GM04503 (cell line): ENCODE measurements around the gene MYO5B.
"Not testable (repeated sequence)": the region's sequence is repeated elsewhere in the genome, so short reads cannot be mapped to it uniquely, and the experiment has no call there.

Experiments
- DNase-seq: peaks from one replicate; pipeline ENCODE4 v3.0.0-alpha.2; 2012; ENCODE audit warnings: low read depth

MYO5B gene

GRCh38 chr18:49921318-49921985, 273.5 kb downstream of the MYO5B start:
- no peak for DNase-seq

DNA sequence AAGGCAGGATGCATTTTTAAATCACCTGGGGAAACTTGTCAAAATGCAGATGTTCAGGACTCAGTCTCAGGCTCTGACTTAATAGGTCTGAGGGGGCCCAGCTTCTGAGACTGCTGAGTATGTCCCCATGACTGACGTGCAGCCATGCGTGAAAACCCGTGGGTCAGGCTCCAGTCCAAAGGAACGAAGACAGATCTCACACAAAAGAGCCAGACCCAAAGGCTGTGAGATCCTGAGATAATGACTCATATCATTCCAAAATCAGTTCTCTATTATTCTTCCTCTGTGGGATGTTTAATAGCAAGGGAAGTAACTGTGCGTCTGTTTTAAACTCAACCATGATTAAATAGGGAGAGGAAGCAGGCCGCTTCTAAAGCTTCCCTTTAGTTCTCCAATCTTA, 274.2 kb downstream of the MYO5B start:
- no peak for DNase-seq

- no peak for DNase-seq
These were observed 277.2 kb downstream of the MYO5B start for GRCh38 chr18:49917742-49918141.

DNA sequence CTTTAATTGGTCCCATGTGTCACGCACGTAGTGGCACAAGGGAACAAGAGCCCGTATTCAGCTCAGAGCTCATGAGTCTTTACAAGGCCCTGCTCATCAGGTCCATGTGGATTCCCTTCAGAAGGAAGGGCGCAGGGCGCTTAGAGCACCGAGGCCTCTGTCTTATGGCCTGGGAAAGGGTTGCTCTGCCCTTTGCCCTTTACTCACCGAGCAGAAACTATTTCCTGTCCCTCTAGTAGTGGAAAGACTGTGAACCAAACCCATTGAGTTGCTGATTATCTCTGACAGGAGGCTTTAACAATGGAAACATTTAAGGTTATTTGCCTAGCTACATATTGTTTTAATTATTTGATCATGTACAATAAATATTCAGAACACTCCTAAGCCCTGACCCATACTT, 279.6 kb downstream of the MYO5B start:
- no peak for DNase-seq

GRCh38 chr18:49913221-49913620, 281.7 kb downstream of the MYO5B start:
- DNase-seq: no peak

DNA sequence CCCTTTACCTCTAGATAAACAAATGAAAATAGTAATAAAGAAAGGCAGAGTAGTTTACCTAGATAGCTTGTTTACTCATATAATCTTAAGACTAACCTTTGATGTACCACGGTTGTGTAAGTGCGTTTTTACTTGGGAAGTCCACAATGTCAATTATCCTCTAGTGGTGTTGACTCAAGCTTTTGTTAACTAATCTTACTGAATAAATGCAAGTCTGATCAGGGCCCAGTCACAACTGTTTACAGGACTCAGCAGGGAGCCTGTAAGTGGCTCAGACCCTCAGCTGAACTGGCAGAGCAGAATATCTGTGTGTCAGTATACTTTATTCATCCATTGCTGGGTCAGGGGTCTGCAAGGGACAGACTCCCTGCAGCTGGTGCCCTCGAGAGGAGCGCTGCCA, 283.5 kb downstream of the MYO5B start:
- DNase-seq: no peak

- no peak for DNase-seq
These were observed 284.0 kb downstream of the MYO5B start for GRCh38 chr18:49910986-49911385.

DNA sequence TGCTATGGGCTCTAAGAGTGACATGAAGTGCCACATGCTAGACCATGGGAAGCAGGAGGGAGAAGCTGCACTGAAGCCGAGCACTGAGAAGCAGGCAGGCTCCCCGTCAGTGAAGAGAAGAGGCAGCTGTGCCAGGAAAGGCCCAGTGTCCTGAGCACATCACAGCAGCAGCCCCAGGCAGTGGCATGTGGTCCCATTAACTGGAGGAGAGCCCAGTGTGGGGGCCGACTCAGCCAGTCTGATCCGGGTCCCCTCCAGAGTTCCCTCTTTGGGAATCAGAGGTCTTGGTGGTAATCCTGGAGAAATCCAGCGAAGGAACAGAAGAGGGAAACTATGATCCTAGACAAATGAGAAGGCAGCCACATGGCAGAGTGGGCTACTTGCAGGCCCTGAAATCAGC, 284.9 kb downstream of the MYO5B start:
- DNase-seq: no peak

GRCh38 chr18:49907346-49907929, 287.5 kb downstream of the MYO5B start:
- no peak for DNase-seq

GRCh38 chr18:49905771-49906170, 289.2 kb downstream of the MYO5B start:
- no peak for DNase-seq

GRCh38 chr18:49904871-49905555, 289.9 kb downstream of the MYO5B start:
- DNase-seq: no peak

GRCh38 chr18:49901862-49902340, 293.0 kb downstream of the MYO5B start:
- DNase-seq: no peak

DNA sequence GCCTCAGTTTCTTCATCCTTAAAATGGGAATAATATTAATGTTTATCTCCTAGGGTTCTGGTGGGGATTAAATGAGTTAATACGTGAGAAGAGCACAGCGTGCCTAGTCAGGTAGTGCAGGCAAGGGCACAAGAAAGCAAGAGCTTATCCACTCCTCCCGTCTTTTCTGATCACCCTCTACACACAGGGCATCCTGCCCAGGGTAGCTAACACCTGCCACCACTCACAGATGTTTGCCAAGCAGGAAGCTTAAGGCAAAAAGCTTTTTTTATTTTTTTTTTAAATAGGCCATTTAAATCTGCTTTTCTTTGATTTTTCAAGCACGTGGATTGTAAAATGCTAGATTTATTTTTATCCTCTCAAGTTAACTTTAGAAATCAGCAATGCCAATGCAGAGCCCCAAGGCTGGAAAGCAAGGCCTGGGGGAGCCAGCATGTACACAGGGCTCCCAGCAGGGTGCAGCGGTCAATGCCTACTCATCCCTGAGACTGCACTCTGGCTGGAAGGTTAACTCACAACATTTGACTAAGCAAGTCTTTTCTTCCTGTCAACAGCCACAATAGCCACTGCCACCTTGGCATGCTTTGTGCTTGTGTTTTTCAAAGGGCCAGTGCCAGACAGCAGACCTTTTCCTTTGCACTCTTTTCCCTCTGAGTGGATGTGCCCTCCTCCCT, 295.2 kb downstream of the MYO5B start:
- DNase-seq: no peak

GRCh38 chr18:49898421-49898820, 296.5 kb downstream of the MYO5B start:
- no peak for DNase-seq

DNA sequence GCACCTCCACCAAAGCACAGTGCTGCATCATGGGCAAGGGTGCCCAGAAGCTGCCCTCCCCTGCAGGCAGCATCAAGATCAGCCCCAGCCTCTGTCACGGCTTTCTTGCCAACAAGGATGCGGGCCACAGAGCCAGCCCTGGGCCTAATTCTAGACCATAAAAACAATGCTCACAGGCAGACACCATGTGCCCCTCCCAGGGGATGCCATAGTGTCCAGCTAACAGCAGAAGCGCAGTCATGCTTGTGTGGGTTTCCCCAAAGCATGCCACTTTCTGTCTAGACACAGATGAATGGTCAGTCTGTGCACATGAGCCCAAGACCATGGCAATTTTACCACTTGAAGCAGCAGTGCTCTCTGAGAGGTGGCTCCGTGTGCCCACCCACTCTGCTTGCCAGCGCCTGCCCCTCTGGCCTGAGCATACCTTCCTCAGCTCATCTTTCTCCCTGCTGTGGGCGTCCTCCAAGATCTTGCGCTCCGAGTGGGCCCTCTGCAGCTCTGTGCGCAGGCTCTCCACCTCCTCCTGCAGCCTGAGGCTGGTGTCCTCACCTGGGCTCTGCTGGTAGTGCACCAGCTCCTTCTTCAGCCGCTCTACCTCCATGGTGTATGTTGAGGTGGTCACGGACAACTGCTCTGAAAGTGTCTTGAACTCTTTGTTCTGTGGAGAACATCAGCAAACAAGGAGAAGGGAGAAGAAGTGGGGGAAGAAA, 300.3 kb downstream of the MYO5B start:
- no peak for DNase-seq

DNA sequence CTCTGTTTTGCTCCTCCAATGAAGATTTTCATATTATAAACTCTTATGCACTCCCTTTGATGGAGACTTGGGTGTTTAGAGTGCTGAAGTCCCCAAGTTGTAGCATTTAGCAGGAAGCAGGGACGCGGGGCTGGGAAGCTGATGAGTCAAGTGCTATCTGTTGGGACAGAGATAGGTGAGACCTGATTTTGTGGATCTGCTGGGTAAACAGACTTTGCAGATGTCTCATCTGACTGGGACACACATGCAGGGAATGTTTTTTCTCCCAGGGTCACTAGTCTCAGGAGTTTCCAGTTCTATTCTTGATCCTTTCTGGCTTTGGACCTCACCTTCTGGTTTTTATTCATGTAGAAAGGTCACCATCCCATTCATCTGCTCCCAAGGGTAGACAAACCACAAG, 301.9 kb downstream of the MYO5B start:
- DNase-seq: no peak

DNA sequence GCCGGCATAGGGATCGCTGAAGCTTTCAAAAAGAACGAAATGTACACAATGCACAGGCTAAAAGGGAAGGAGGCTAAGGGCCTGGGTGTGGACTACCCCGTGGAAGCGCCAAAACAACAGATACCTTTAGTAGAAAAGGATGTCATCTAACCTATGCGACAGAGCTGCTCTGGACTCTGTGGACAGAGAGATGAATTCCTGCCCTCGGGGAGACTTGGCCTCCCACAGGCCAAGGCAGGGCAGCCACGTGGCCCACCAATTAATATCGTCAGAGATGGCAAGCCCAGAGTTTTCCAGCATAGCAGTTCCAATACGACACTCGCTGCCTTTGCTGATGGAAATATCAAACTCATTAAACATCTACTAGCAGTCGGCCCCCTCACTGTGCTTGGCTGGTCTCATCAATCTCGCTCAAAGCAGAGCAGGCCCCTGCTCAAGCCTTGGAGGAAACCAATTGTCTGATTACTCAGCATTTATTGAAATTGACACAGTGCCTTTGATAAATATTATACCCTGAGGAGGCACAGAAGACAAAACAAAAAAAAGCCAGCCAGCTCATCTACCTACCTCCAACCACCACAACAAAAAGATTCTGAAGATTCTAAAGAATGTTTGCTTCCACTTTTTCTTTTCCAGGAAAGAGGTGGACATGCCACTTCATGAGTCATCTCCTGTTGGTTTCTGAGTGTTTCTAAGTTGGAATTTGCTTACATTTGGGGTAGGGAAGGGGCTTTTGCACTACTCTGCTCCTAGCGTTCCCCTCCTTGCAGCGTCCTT, 302.6 kb downstream of the MYO5B start:
- no peak for DNase-seq

GRCh38 chr18:49890041-49890440, 304.9 kb downstream of the MYO5B start:
- DNase-seq: no peak

DNA sequence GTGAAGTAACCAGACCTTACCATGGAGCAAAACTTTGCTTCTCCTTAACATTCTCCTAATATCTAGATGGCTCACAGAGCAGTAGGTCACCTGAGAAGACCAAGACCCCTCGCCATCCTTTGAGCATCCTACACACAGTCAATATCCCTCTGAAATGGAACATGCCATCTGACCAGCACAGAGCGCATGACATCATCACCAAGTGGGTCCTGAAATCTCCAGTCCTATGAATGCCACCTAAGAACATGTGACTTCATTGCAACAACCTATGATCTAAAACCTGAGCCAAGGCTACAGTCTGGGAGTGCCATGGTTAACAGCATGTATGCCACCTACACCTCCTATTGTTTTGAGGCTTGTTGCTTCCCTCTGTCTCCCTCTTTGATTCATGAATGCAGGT, 305.4 kb downstream of the MYO5B start:
- not testable (repeated sequence) for DNase-seq

DNA sequence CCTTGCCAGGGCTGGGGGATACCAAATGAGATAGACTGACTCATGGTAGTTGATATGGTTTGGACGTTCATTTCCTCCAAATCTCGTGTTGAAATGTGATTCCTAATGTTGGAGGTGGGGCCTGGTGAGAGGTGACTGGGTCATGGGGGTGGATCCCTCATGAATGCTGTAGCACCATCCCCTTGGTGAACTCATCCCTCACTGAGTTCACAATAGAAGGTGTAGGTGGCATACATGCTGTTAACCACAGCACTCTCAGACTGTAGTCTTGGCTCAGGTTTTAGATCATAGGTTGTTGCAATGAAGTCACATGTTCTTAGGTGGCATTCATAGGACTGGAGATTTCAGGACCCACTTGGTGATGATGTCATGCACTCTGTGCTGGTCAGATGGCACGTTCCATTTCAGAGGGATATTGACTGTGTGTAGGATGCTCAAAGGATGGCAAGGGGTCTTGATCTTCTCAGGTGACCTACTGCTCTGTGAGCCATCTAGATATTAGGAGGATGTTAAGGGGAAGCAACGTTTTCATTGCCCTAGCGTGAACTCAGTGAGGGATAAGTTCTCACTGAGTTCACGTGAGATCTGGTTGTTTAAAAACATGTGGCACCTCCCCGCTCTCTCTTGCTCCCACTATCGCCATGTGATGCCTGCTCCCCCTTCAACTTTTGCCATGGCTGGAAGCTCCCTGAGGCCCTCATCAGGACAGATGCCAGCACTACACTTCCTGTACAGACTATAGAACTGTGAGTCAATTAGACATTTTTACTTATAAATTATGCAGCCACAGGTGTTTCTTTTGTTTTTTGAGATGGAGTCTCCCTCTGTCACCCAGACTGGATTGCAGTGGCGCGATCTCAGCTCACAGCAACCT, 307.8 kb downstream of the MYO5B start:
- no peak for DNase-seq
